SK-N-SH (cell line): ENCODE results near the gene IRF9. TPM values are rescaled to one million over a fixed set of nuclear protein-coding genes. Genes with fewer than 3 reads are reported as not detected.

ENCODE experiments used
- CTCF ChIA-PET: fragments of 300-600, 350-600 bp; formaldehyde crosslinking; extraction: SDS; loops from one replicate; lab custom pipeline; 2021; lab: Yijun Ruan, JAX
- POLR2A ChIA-PET: fragments of 350-600 bp; sonication (Branson Sonifier 250); formaldehyde crosslinking; extraction: SDS; loops from one replicate; lab custom pipeline; 2020; ENCODE audit warnings: antibody characterized with exemption, inconsistent platforms; lab: Yijun Ruan, JAX
- DNase-seq: peaks from one replicate; pipeline ENCODE4 v3.0.0; 2012
- H2AFZ ChIP-seq: fragments of 200-600 bp; sonication (generic); 2 replicates; pipeline ENCODE4 v1.8.1; 2016; ENCODE audit warnings: antibody characterized with exemption, mild to moderate bottlenecking, low read depth
- H3F3A ChIP-seq: fragments of 200-600 bp; sonication (generic); replicated peaks from 2 replicates; pipeline ENCODE3; 2016; ENCODE audit warnings: antibody characterized with exemption, mild to moderate bottlenecking; ENCODE audit not compliant: insufficient read depth
- H3K27ac ChIP-seq, 2 experiments: fragments of 200-500 bp in 1 of 2; fragments of 200-600 bp in 1 of 2; sonication (Bioruptor generic) in 1 of 2; sonication (generic), shearing (Covaris generic) in 1 of 2; 2 replicates each; pipeline versions ENCODE4 v1.5.1 to v1.6.1; 2014 to 2016; ENCODE audit warnings: low read depth in 2 of 2, inconsistent platforms in 1 of 2, low read length in 1 of 2, mild to moderate bottlenecking in 1 of 2, mixed read lengths in 1 of 2
- H3K27me3 ChIP-seq: fragments of 200-600 bp; sonication (generic), shearing (Covaris generic); 2 replicates; pipeline ENCODE4 v1.6.1; 2016; ENCODE audit warnings: mixed run types; ENCODE audit not compliant: insufficient read depth
- H3K36me3 ChIP-seq, 2 experiments: fragments of 200-500 bp in 1 of 2; fragments of 200-600 bp in 1 of 2; sonication (Bioruptor generic) in 1 of 2; sonication (generic) in 1 of 2; replicated peaks in 1 of 2; 2 replicates each; pipeline versions ENCODE3 to v1.5.1; 2014 to 2016; ENCODE audit warnings: low read length in 1 of 2, mild to moderate bottlenecking in 1 of 2; ENCODE audit not compliant: insufficient read depth in 2 of 2, control insufficient read depth in 1 of 2
- H3K4me1 ChIP-seq, 2 experiments: fragments of 200-500 bp in 1 of 2; fragments of 200-600 bp in 1 of 2; sonication (Bioruptor generic) in 1 of 2; sonication (generic), shearing (Covaris generic) in 1 of 2; 2 replicates each; pipeline versions ENCODE4 v1.5.1 to v1.6.1; 2014 to 2016; ENCODE audit warnings: low read depth in 1 of 2, low read length in 1 of 2, mixed run types in 1 of 2; ENCODE audit not compliant: insufficient read depth in 2 of 2, control insufficient read depth in 1 of 2
- H3K4me2 ChIP-seq: fragments of 200-600 bp; sonication (generic), shearing (Covaris generic); 2 replicates; pipeline ENCODE4 v1.6.1; 2017; ENCODE audit warnings: mixed run types
- H3K4me3 ChIP-seq, 2 experiments: fragments of 200-500 bp in 1 of 2; fragments of 200-600 bp in 1 of 2; sonication (Bioruptor generic) in 1 of 2; sonication (generic), shearing (Covaris generic) in 1 of 2; 2 replicates each; pipeline versions ENCODE4 v1.5.1 to v1.8.1; 2014 to 2016; ENCODE audit warnings: low read depth in 2 of 2, inconsistent platforms in 1 of 2, low read length in 1 of 2, mild to moderate bottlenecking in 1 of 2, mixed read lengths in 1 of 2, moderate library complexity in 1 of 2
- H3K79me2 ChIP-seq: fragments of 200-600 bp; sonication (generic); 2 replicates; pipeline ENCODE4 v1.8.1; 2017; ENCODE audit warnings: mild to moderate bottlenecking; ENCODE audit not compliant: insufficient read depth
- H3K9ac ChIP-seq: fragments of 200-600 bp; sonication (generic); 2 replicates; pipeline ENCODE4 v1.6.1; 2017; ENCODE audit warnings: mixed run types
- H3K9me2 ChIP-seq: fragments of 200-600 bp; sonication (generic); 2 replicates; pipeline ENCODE4 v1.6.1; 2017; ENCODE audit warnings: mixed run types
- H3K9me3 ChIP-seq: fragments of 200-600 bp; sonication (generic); 2 replicates; pipeline ENCODE4 v1.6.1; 2017; ENCODE audit warnings: mixed run types, mild to moderate bottlenecking, moderate library complexity
- H4K20me1 ChIP-seq: fragments of 200-600 bp; sonication (generic); 2 replicates; pipeline ENCODE4 v1.6.1; 2017; ENCODE audit warnings: mild to moderate bottlenecking, mixed run types; ENCODE audit not compliant: insufficient read depth
- ELF1 ChIP-seq: IDR thresholded peaks from 2 replicates; pipeline ENCODE4 v1.4.0; 2012
- EP300 ChIP-seq, 2 experiments: IDR thresholded peaks; 2 replicates each; pipeline versions ENCODE4 v1.4.0 to v1.6.1; 2012; ENCODE audit warnings: borderline replicate concordance in 1 of 2, low read depth in 1 of 2, low read length in 1 of 2
- FOSL2 ChIP-seq: IDR thresholded peaks from 2 replicates; pipeline ENCODE4 v1.4.0; 2012; ENCODE audit warnings: low read depth, mild to moderate bottlenecking, moderate library complexity, borderline replicate concordance
- JUND ChIP-seq: IDR thresholded peaks from 2 replicates; pipeline ENCODE4 v1.4.0; 2012
- MXI1 ChIP-seq: IDR thresholded peaks from 2 replicates; pipeline ENCODE4 v1.6.1; 2012; ENCODE audit warnings: mild to moderate bottlenecking, low read depth, low read length, improper control_type of control experiment
- RAD21 ChIP-seq: IDR thresholded peaks from 2 replicates; pipeline ENCODE4 v1.6.1; 2012; ENCODE audit warnings: mild to moderate bottlenecking, low read length
- RCOR1 ChIP-seq: fragments of 150-350 bp; IDR thresholded peaks from 2 replicates; pipeline ENCODE4 v1.6.1; 2017; ENCODE audit warnings: antibody characterized with exemption, low read length
- RXRA ChIP-seq: IDR thresholded peaks from 2 replicates; pipeline ENCODE4 v1.4.0; 2012; ENCODE audit warnings: low read depth, mild to moderate bottlenecking, borderline replicate concordance
- TAF1 ChIP-seq: IDR thresholded peaks from 2 replicates; pipeline ENCODE4 v1.6.1; 2012; ENCODE audit warnings: low read depth, mild to moderate bottlenecking, low read length, moderate library complexity, borderline replicate concordance
- TEAD4 ChIP-seq: IDR thresholded peaks from 2 replicates; pipeline ENCODE4 v1.4.0; 2012; ENCODE audit warnings: mild to moderate bottlenecking, borderline replicate concordance; ENCODE audit not compliant: insufficient read depth
- WGBS: methylation state at CpG from one replicate; pipeline ENCODE4 v1.1.6; 2017; ENCODE audit warnings: low lambda C conversion rate; 5-methylcytosine and 5-hydroxymethylcytosine counted together
- polyA plus RNA-seq, 3 experiments: library from polyadenylated mRNA; depleted of rRNA; stranded (reverse); fragments of >200 nt; gene quantifications; 2 replicates each; pipeline ENCODE4 v1.2.3, GENCODE V29; 2012
- TF ChIP-seq, protein P1 (sequence below): IDR thresholded peaks from 2 replicates; pipeline ENCODE4; 2012
- TF ChIP-seq, protein P2 (sequence below): IDR thresholded peaks from 2 replicates; pipeline ENCODE4 v1.4.0; 2012; ENCODE audit warnings: low read depth

The IRF9 gene
- polyA plus RNA-seq, 1 of the 3 experiments (the other 2 are of a cell fraction): 37.6 TPM

- ChIA-PET CTCF (no interaction called here), POLR2A (interaction anchor here (0.6 kb wide), 1 partner anchor 15 kb away, joined by 3 read pairs; no protein-coding TSS in a partner anchor)
- no peak overlapping the region for H3K9ac ChIP-seq
- no peaks in the 10 kb centered on the region for H3K9me2 ChIP-seq
- H3K36me3 ChIP-seq: peaks cover 45 to 59% of the 10 kb centered on the region in 2 experiments
- peaks cover 0 to under 1% of the 10 kb centered on the region in 2 experiments; a peak in 1 of 4 replicates for H3K4me1 ChIP-seq
- TF ChIP-seq RCOR1: no peak
- H3K9me3 ChIP-seq: no peaks in the 10 kb centered on the region
- H3K27me3 ChIP-seq: no peaks in the 10 kb centered on the region
- H3K4me3 ChIP-seq: no peak overlapping the region
- H3K79me2 ChIP-seq: peaks cover under 1% of the 10 kb centered on the region; the same call in 1 of the 2 replicates
- H3F3A ChIP-seq: peaks cover 11% of the 10 kb centered on the region
- H2AFZ ChIP-seq: no peak overlapping the region
- H3K4me2 ChIP-seq: no peak overlapping the region
- no peak overlapping the region; a peak in 1 of 4 replicates for H3K27ac ChIP-seq
- 97% methylated on average over 10 of the region's 10 CpGs for WGBS
- H4K20me1 ChIP-seq: 0 out of 2 replicates have a peak, but pooled peaks cover 2% of the 10 kb centered on the region
- DNase-seq: no peak
Observed at GRCh38 chr14:24155100-24155499, 6.0 kb upstream of the IRF9 start.

- no peak overlapping the region for H3K4me3 ChIP-seq
- no peak for DNase-seq
- H3K9ac ChIP-seq: no peak overlapping the region
- ChIA-PET POLR2A (interaction anchor here (0.9 kb wide), 1 partner anchor 10 kb away, joined by 3 read pairs; the partner anchor contains the start of gene PSME2), CTCF (interaction anchor here (1.2 to 1.5 kb wide), 4 partner anchors 14 to 66 kb away, joined by 3 to 5 read pairs (median 4); no protein-coding TSS in a partner anchor)
- H3K9me3 ChIP-seq: no peaks in the 10 kb centered on the region
- H3K4me1 ChIP-seq: peaks cover 4 to 9% of the 10 kb centered on the region in 2 experiments; a peak in 1 of 4 replicates
- no peak overlapping the region for H3K4me2 ChIP-seq
- 96% methylated on average over 1 of the region's 1 CpG for WGBS
- H3K9me2 ChIP-seq: no peaks in the 10 kb centered on the region
- H3K27me3 ChIP-seq: no peaks in the 10 kb centered on the region
- peaks cover 40 to 49% of the 10 kb centered on the region in 2 experiments for H3K36me3 ChIP-seq
- no peak overlapping the region for H2AFZ ChIP-seq
- TF ChIP-seq EP300 (IDR thresholded peaks at IDR 0.05; ENCODE audit: borderline replicate concordance in 1 of 2, low read depth in 1 of 2, low read length in 1 of 2) (no peak), JUND (no peak), ELF1 (no peak), MXI1 (no peak), FOSL2 (no peak), RAD21 (no peak), TEAD4 (no peak), TAF1 (no peak), RXRA (no peak)
- TF ChIP-seq, protein P1, sequence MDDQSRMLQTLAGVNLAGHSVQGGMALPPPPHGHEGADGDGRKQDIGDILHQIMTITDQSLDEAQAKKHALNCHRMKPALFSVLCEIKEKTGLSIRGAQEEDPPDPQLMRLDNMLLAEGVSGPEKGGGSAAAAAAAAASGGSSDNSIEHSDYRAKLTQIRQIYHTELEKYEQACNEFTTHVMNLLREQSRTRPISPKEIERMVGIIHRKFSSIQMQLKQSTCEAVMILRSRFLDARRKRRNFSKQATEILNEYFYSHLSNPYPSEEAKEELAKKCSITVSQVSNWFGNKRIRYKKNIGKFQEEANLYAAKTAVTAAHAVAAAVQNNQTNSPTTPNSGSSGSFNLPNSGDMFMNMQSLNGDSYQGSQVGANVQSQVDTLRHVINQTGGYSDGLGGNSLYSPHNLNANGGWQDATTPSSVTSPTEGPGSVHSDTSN: no peak
- TF ChIP-seq, protein P2, sequence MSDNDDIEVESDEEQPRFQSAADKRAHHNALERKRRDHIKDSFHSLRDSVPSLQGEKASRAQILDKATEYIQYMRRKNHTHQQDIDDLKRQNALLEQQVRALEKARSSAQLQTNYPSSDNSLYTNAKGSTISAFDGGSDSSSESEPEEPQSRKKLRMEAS: no peak
- H3K27ac ChIP-seq: no peak overlapping the region
- H3K79me2 ChIP-seq: peaks cover 7% of the 10 kb centered on the region
- peaks cover 4% of the 10 kb centered on the region; the same call in 1 of the 2 replicates for H4K20me1 ChIP-seq
- peaks cover 17% of the 10 kb centered on the region for H3F3A ChIP-seq
Observed at GRCh38 chr14:24156840-24157239, 4.2 kb upstream of the IRF9 start.
